Measurements from ENCODE around the gene GOLGA6A. TPM values are rescaled to one million over a fixed set of nuclear protein-coding genes. Genes with fewer than 3 reads are reported as not detected.

The GOLGA6A gene
- total and polyA plus RNA-seq, 2 of the 8 experiments (the other 6 are each of a cell fraction or from before 2014, with no cell fraction given) = 0.80 to 1.0 TPM

DNA sequence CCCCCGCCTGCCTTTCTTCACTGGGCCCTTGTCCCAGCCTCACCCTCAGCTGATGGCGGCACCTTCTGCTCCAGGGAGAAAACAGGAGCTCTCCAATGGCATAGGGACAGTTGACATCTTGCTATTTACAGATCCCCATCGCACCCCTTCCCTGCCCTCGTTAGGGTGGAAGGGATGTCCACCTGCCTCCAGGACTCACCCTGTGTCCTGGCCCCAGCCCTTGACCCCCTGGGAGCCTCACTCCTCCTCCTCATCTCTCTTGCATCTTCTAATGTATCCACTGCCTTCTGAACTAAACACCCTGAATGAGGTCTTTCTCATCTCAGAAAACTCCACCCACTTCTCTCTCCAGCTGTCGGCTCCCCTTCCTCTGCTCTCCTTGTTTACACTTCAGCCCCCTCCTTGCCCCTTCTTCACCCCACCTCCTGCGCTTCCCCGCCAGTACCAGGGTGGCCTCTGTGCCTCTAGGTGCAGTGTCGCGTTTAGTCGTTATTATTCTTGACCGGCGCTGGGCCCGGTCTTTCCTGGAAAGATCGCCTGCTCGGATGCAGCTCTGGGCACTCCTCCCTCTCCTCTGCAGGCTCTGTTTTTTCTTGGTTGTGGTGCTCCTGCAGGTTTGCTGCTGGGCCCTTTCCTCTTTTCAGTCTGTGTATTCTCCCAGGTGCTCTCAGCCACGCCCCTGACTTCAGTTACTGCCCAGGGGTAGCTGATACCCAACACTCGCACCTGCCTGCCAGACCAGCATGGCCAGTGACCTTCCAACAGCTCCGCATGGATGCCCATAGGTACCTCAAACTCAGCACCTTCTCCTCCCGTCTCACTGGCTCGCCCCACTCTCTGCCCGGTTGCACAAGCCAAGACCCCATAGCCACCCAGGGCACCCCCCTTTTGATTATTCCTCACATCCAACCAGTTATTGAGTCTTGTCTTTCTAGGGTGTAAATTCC, 44.9 kb downstream of the GOLGA6A start:
- Histone ChIP-seq H2BK5ac (ENCODE audit: low read depth, low read length) (no peak overlapping the region), H2BK12ac (ENCODE audit: low read depth, low read length) (0 out of 2 replicates have a peak overlapping the region, but pooled peaks have one; percentile 0), H3K23ac (ENCODE audit: insufficient read length) (no peak overlapping the region), H3K27me3 (replicated peaks in 1 of 4; ENCODE audit: control insufficient read depth in 3 of 4, extremely low read depth in 1 of 4, insufficient read depth in 3 of 4, low read length in 3 of 4) (no peaks in the 10 kb centered on the region), H3K4ac (replicated peaks; ENCODE audit: insufficient read length, low read depth, low read length) (no peak overlapping the region), H2AFZ (ENCODE audit: low read length) (no peak overlapping the region), H2BK120ac (replicated peaks; ENCODE audit: low read depth, low read length) (no peak overlapping the region), H3K27ac (ENCODE audit: low read depth, low read length) (no peak overlapping the region), H2BK15ac (ENCODE audit: low read length) (no peak overlapping the region), H3K56ac (replicated peaks; ENCODE audit: insufficient read length, low read depth, low read length) (no peak overlapping the region), H4K20me1 (replicated peaks in 1 of 2; ENCODE audit: control insufficient read depth in 1 of 2, insufficient read depth in 2 of 2, low read length in 2 of 2) (no peaks in the 10 kb centered on the region), H3K4me3 (ENCODE audit: extremely low read depth in 1 of 4, insufficient read depth in 2 of 4, low read depth in 3 of 4, low read length in 4 of 4) (no peak overlapping the region), H3K9ac (replicated peaks in 1 of 4; ENCODE audit: extremely low read depth in 1 of 4, low read depth in 3 of 4, low read length in 3 of 4) (no peak overlapping the region), H3K4me1 (replicated peaks in 1 of 4; ENCODE audit: control insufficient read depth in 3 of 4, insufficient read depth in 4 of 4, low read length in 3 of 4) (peaks cover 0 to 7% (median 6%) of the 10 kb centered on the region in 4 experiments; a peak in 4 of 7 replicates), H3K79me1 (ENCODE audit: low read depth, low read length) (no peaks in the 10 kb centered on the region), H3K9me3 (ENCODE audit: insufficient read depth in 2 of 2, low read depth in 1 of 2, low read length in 1 of 2) (no peaks in the 10 kb centered on the region), H2AK5ac (ENCODE audit: low read depth, low read length) (0 out of 2 replicates have a peak overlapping the region, but pooled peaks have one; percentile 39), H3K36me3 (ENCODE audit: control insufficient read depth in 2 of 4, insufficient read depth in 4 of 4, low read length in 3 of 4) (peaks cover 0 to 4% (median 0%) of the 10 kb centered on the region in 4 experiments; a peak in 3 of 8 replicates), H4K8ac (ENCODE audit: extremely low read depth, insufficient read depth, low read length) (no peak overlapping the region), H3K79me2 (ENCODE audit: control insufficient read depth in 1 of 2, insufficient read depth in 2 of 2, low read length in 2 of 2) (no peaks in the 10 kb centered on the region), H3K14ac (ENCODE audit: insufficient read length) (no peak overlapping the region), H3K23me2 (ENCODE audit: low read depth, low read length) (no peaks in the 10 kb centered on the region), H2BK20ac (ENCODE audit: low read length) (no peak overlapping the region), H3K18ac (ENCODE audit: extremely low read depth, low read length) (no peak overlapping the region), H4K5ac (ENCODE audit: insufficient read length, low read depth, low read length) (no peak overlapping the region), H4K91ac (replicated peaks; ENCODE audit: insufficient read length, low read length) (no peak overlapping the region), H3K4me2 (ENCODE audit: insufficient read depth in 1 of 2, low read depth in 2 of 2, low read length in 2 of 2) (no peak overlapping the region)
- DNase-seq (ENCODE audit: low read depth in 1 of 2, low spot score in 2 of 2) = no peak
- WGBS, 2 experiments (ENCODE audit: extremely low coverage in 1 of 2, insufficient coverage in 1 of 2, insufficient read length in 1 of 2, insufficient replicate concordance in 2 of 2, low coverage in 1 of 2, low lambda C conversion rate in 2 of 2, missing lambda C conversion rate in 1 of 2) = 84% methylated on average over 21 of the region's 21 CpGs; no CpG with 5 or more reads in 1 of the 2 experiments
- POLR2A ChIA-PET (ENCODE audit: partially characterized antibody) = interaction anchor here (0.6 to 2.7 kb wide), 4 partner anchors 10 to 274 kb away, joined by 3 to 9 read pairs (median 7); no protein-coding TSS in a partner anchor
- no peak for FAIRE-seq
- CTCF ChIA-PET (ENCODE audit: partially characterized antibody) = interaction anchor here (0.8 to 13.0 kb wide), 46 partner anchors 8 to 1237 kb away, joined by 3 to 174 read pairs (median 4); partner anchors contain the start of genes PML and STOML1
- no peak for TF ChIP-seq KDM4A (IDR thresholded peaks at IDR 0.05; ENCODE audit: low read depth, low read length, severe bottlenecking)
- TF ChIP-seq FOSL1 (IDR thresholded peaks at IDR 0.05; ENCODE audit: insufficient read depth, low read depth, low read length) = no peak
- TF ChIP-seq TCF12 (IDR thresholded peaks at IDR 0.05; ENCODE audit: low read depth, low read length) = no peak
- TF ChIP-seq SIRT6 (IDR thresholded peaks at IDR 0.05; ENCODE audit: low read length) = no peak
- no peak for TF ChIP-seq CTBP2 (IDR thresholded peaks at IDR 0.05; ENCODE audit: borderline replicate concordance, insufficient read depth, insufficient read length, low read length)
- no peak for TF ChIP-seq KDM5A (IDR thresholded peaks at IDR 0.05; ENCODE audit: low read length)
- TF ChIP-seq, protein P1, sequence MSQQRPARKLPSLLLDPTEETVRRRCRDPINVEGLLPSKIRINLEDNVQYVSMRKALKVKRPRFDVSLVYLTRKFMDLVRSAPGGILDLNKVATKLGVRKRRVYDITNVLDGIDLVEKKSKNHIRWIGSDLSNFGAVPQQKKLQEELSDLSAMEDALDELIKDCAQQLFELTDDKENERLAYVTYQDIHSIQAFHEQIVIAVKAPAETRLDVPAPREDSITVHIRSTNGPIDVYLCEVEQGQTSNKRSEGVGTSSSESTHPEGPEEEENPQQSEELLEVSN (IDR thresholded peaks at IDR 0.05) = no peak
- TF ChIP-seq ZNF274 (IDR thresholded peaks at IDR 0.05; ENCODE audit: borderline replicate concordance, extremely low read depth, low read length) = no peak

Measured in H1 (cell line).